Measurements from ENCODE around the gene PHRF1. TPM values are rescaled to one million over a fixed set of nuclear protein-coding genes. Genes with fewer than 3 reads are reported as not detected.

The PHRF1 gene
- total RNA-seq, 1 experiment from 2014 or later: 22.0 TPM

- in situ Hi-C loops (cut with HindIII; ENCODE audit: low pct_unique_long_range_greater_than_20kb, low sequenced_read_pairs): no loop called here
Observed at GRCh38 chr11:581342-581741, 5.1 kb downstream of the PHRF1 start.

GRCh38 chr11:581752-582151 lies 5.5 kb downstream of the PHRF1 start:
- DNase-seq (ENCODE audit: low read depth, low spot score): no peak
- in situ Hi-C loops (cut with HindIII; ENCODE audit: low pct_unique_long_range_greater_than_20kb, low sequenced_read_pairs): no loop called here

More at GRCh38 chr11:581342-581741, 5.1 kb downstream of the PHRF1 start:
- DNase-seq (ENCODE audit: low read depth, low spot score): no peak

GRCh38 chr11:584287-584686 lies 8.0 kb downstream of the PHRF1 start:
- in situ Hi-C loops (cut with HindIII; ENCODE audit: low pct_unique_long_range_greater_than_20kb, low sequenced_read_pairs): no loop called here
- no peak for DNase-seq (ENCODE audit: low read depth, low spot score)

- no peak for DNase-seq (ENCODE audit: low read depth, low spot score)
- in situ Hi-C loops (cut with HindIII; ENCODE audit: low pct_unique_long_range_greater_than_20kb, low sequenced_read_pairs): no loop called here
Observed at GRCh38 chr11:586376-587316, 10.4 kb downstream of the PHRF1 start.

GRCh38 chr11:587546-587945 lies 11.3 kb downstream of the PHRF1 start:
- in situ Hi-C loops (cut with HindIII; ENCODE audit: low pct_unique_long_range_greater_than_20kb, low sequenced_read_pairs): no loop called here

GRCh38 chr11:587978-588380 lies 11.7 kb downstream of the PHRF1 start:
- in situ Hi-C loops (cut with HindIII; ENCODE audit: low pct_unique_long_range_greater_than_20kb, low sequenced_read_pairs): no loop called here
- DNase-seq (ENCODE audit: low read depth, low spot score): no peak

More at GRCh38 chr11:587546-587945, 11.3 kb downstream of the PHRF1 start:
- no peak for DNase-seq (ENCODE audit: low read depth, low spot score)

- in situ Hi-C loops (cut with HindIII; ENCODE audit: low pct_unique_long_range_greater_than_20kb, low sequenced_read_pairs): no loop called here
- DNase-seq (ENCODE audit: low read depth, low spot score): no peak
Observed at GRCh38 chr11:589798-590197, 13.5 kb downstream of the PHRF1 start.

- DNase-seq (ENCODE audit: low read depth, low spot score): no peak
- in situ Hi-C loops (cut with HindIII; ENCODE audit: low pct_unique_long_range_greater_than_20kb, low sequenced_read_pairs): no loop called here
Observed at GRCh38 chr11:590997-591396, 14.7 kb downstream of the PHRF1 start.

- no peak for DNase-seq (ENCODE audit: low read depth, low spot score)
- in situ Hi-C loops (cut with HindIII; ENCODE audit: low pct_unique_long_range_greater_than_20kb, low sequenced_read_pairs): no loop called here
Observed at GRCh38 chr11:592501-592900, 16.2 kb downstream of the PHRF1 start.

GRCh38 chr11:592918-593317 lies 16.6 kb downstream of the PHRF1 start:
- in situ Hi-C loops (cut with HindIII; ENCODE audit: low pct_unique_long_range_greater_than_20kb, low sequenced_read_pairs): no loop called here
- DNase-seq (ENCODE audit: low read depth, low spot score): no peak

GRCh38 chr11:593347-593746 lies 17.1 kb downstream of the PHRF1 start:
- in situ Hi-C loops (cut with HindIII; ENCODE audit: low pct_unique_long_range_greater_than_20kb, low sequenced_read_pairs): no loop called here
- no peak for DNase-seq (ENCODE audit: low read depth, low spot score)

GRCh38 chr11:595400-595799 lies 19.1 kb downstream of the PHRF1 start:
- DNase-seq (ENCODE audit: low read depth, low spot score): no peak
- in situ Hi-C loops (cut with HindIII; ENCODE audit: low pct_unique_long_range_greater_than_20kb, low sequenced_read_pairs): no loop called here

- no peak for DNase-seq (ENCODE audit: low read depth, low spot score)
- in situ Hi-C loops (cut with HindIII; ENCODE audit: low pct_unique_long_range_greater_than_20kb, low sequenced_read_pairs): no loop called here
Observed at GRCh38 chr11:596374-596773, 20.1 kb downstream of the PHRF1 start.

- in situ Hi-C loops (cut with HindIII; ENCODE audit: low pct_unique_long_range_greater_than_20kb, low sequenced_read_pairs): no loop called here
- no peak for DNase-seq (ENCODE audit: low read depth, low spot score)
Observed at GRCh38 chr11:597166-597725, 21.0 kb downstream of the PHRF1 start.

GRCh38 chr11:598005-598680 lies 21.9 kb downstream of the PHRF1 start:
- in situ Hi-C loops (cut with HindIII; ENCODE audit: low pct_unique_long_range_greater_than_20kb, low sequenced_read_pairs): no loop called here

GRCh38 chr11:601573-602245 lies 25.4 kb downstream of the PHRF1 start:
- in situ Hi-C loops (cut with HindIII; ENCODE audit: low pct_unique_long_range_greater_than_20kb, low sequenced_read_pairs): no loop called here
- no peak for DNase-seq (ENCODE audit: low read depth, low spot score)

More at GRCh38 chr11:598005-598680, 21.9 kb downstream of the PHRF1 start:
- DNase-seq (ENCODE audit: low read depth, low spot score): no peak

GRCh38 chr11:603154-603553 lies 26.9 kb downstream of the PHRF1 start:
- DNase-seq (ENCODE audit: low read depth, low spot score): no peak
- in situ Hi-C loops (cut with HindIII; ENCODE audit: low pct_unique_long_range_greater_than_20kb, low sequenced_read_pairs): no loop called here

Measured in SK-MEL-5 (cell line).